Astrocyte of the spinal cord (primary cell): ENCODE measurements around the gene SMR3A.

Experiments
- DNase-seq: peaks from one replicate; pipeline ENCODE4 v3.0.0; 2011; ENCODE audit warnings: low read depth, low spot score
- H3K4me3 ChIP-seq: 2 replicates; pipeline ENCODE4 v1.5.1; 2011; ENCODE audit warnings: low read depth, mild to moderate bottlenecking, low read length, moderate library complexity
- in situ Hi-C: cut with HindIII; loops from 2 replicates; pipeline ENCODE4 v1.10.0; 2017; ENCODE audit warnings: low sequenced_read_pairs
- TF ChIP-seq, protein P1 (sequence below): IDR thresholded peaks from 2 replicates; pipeline ENCODE4 v1.5.1; 2012; ENCODE audit warnings: low read depth, mild to moderate bottlenecking, low read length, inconsistent platforms

SMR3A gene

DNA sequence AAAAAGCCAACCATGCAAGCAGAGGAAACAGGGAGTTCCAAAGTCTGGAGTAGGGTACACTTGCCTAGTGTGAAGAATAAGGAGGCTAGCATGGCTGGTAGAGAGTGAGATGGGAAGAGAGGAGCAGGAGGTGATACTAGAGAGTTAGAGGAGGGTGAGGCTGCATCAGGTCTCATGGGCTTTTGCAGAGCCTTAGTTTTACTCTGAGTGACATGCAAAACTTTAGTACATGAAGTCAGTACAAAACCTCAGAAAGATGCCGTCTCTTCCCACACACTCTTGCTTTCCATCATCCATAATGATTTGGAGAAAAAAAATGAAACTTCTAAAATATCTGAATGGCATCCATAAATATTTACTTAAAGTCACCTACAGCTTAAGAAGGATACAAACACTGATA lies 42.2 kb downstream of the SMR3A start:
- in situ Hi-C loops = no loop called here
- DNase-seq = no peak
- no peak overlapping the region for H3K4me3 ChIP-seq
- TF ChIP-seq, protein P1, sequence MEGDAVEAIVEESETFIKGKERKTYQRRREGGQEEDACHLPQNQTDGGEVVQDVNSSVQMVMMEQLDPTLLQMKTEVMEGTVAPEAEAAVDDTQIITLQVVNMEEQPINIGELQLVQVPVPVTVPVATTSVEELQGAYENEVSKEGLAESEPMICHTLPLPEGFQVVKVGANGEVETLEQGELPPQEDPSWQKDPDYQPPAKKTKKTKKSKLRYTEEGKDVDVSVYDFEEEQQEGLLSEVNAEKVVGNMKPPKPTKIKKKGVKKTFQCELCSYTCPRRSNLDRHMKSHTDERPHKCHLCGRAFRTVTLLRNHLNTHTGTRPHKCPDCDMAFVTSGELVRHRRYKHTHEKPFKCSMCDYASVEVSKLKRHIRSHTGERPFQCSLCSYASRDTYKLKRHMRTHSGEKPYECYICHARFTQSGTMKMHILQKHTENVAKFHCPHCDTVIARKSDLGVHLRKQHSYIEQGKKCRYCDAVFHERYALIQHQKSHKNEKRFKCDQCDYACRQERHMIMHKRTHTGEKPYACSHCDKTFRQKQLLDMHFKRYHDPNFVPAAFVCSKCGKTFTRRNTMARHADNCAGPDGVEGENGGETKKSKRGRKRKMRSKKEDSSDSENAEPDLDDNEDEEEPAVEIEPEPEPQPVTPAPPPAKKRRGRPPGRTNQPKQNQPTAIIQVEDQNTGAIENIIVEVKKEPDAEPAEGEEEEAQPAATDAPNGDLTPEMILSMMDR = no peak

DNA sequence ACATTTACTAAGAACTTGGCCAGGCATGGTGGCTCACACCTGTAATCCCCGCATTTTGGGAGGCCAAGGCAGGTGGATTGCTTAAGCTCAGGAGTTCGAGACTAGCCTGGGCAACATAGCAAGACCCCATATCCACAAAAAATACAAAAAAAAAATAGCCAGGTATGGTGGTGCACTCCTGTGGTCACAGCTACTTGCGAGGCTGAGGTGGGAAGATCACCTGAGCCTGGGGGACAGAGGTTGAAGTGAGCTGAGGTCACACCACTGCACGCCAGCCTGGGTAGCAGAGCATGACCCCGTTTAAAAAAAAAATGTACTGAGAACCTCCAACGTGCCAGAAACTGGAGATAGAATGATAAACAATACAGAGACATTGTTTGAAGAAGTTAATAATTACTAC lies 45.2 kb downstream of the SMR3A start:
- no peak overlapping the region for H3K4me3 ChIP-seq
- in situ Hi-C loops = no loop called here
- no peak for DNase-seq
- TF ChIP-seq, protein P1 = no peak
